ENCODE measurements around the gene OSBPL10.

DNA sequence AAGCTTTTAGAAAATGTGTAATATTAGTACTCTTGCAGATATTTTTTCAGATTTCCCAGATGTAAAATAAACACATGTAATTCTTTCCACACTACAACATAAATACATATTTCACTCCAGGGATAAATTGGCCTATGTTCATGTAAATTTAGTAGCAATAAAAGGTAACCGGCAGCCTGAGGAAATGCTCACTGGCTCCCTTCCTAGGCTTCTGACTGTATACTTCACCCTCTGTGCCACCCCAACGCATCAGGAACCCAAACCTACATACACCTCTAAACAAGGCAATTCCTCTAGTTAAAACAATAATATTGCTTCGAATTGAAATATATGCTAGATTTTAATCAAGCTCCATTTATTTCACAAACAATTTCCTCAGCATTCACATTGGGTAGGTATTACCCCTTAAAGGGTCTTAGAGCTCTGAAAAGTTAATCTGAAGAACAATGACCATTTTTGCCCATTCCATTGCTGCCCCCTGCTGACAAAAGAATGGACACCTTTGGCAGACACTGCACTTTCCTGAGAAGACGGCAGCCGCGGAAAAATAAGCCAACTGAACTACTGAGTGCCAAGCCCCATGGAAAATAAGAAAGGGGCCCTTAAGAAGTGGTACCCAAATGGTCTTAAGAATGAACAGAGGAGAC, 212.5 kb downstream of the OSBPL10 start:
- TF ChIP-seq, protein P1, sequence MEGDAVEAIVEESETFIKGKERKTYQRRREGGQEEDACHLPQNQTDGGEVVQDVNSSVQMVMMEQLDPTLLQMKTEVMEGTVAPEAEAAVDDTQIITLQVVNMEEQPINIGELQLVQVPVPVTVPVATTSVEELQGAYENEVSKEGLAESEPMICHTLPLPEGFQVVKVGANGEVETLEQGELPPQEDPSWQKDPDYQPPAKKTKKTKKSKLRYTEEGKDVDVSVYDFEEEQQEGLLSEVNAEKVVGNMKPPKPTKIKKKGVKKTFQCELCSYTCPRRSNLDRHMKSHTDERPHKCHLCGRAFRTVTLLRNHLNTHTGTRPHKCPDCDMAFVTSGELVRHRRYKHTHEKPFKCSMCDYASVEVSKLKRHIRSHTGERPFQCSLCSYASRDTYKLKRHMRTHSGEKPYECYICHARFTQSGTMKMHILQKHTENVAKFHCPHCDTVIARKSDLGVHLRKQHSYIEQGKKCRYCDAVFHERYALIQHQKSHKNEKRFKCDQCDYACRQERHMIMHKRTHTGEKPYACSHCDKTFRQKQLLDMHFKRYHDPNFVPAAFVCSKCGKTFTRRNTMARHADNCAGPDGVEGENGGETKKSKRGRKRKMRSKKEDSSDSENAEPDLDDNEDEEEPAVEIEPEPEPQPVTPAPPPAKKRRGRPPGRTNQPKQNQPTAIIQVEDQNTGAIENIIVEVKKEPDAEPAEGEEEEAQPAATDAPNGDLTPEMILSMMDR (IDR thresholded peaks at IDR 0.05): peak in 3 of 4 experiments; percentile 49 to 57 (median 50)
- TF ChIP-seq EP300 (IDR thresholded peaks at IDR 0.05): no peak
- no peak for TF ChIP-seq POLR2A (IDR thresholded peaks at IDR 0.05)
